Suppressor macrophage (primary cell): ENCODE data around the gene PRDX2.

Experiments used
- DNase-seq, 4 experiments: peaks; one replicate each; pipeline ENCODE4 v3.0.0-alpha.2; 2020 to 2022

PRDX2 gene

GRCh38 chr19:12752056-12752781 lies 49.4 kb downstream of the PRDX2 start:
- DNase-seq = no peak

- DNase-seq = no peak
These were observed 50.0 kb downstream of the PRDX2 start, which contains the start of gene BEST2 for GRCh38 chr19:12751635-12752034. Gene BEST2 (plus strand): TSS chr19:12751791. CDS start chr19:12752593, 802 bp downstream.

- DNase-seq = no peak
These were observed 50.7 kb downstream of the PRDX2 start for GRCh38 chr19:12750851-12751250.

GRCh38 chr19:12749938-12750521 lies 51.6 kb downstream of the PRDX2 start:
- DNase-seq = no peak

- DNase-seq = no peak
These were observed 53.1 kb downstream of the PRDX2 start for GRCh38 chr19:12748489-12748888.
